ENCODE results near the gene POP5.

Gene POP5

GRCh38 chr12:120540445-120540844 lies 40.8 kb downstream of the POP5 start:
- FAIRE-seq (no peak), DNase-seq (ENCODE audit: insufficient read length, low spot score) (no peak)
- no peak for TF ChIP-seq CTCF (IDR thresholded peaks at IDR 0.05; ENCODE audit: insufficient read depth, missing control alignments)

GRCh38 chr12:120539303-120539702 lies 41.9 kb downstream of the POP5 start:
- DNase-seq (ENCODE audit: insufficient read length, low spot score) (no peak), FAIRE-seq (no peak)
- TF ChIP-seq CTCF (IDR thresholded peaks at IDR 0.05; ENCODE audit: insufficient read depth, missing control alignments) = no peak

GRCh38 chr12:120538281-120539156 lies 42.7 kb downstream of the POP5 start:
- no peak for TF ChIP-seq CTCF (IDR thresholded peaks at IDR 0.05; ENCODE audit: insufficient read depth, missing control alignments)
- DNase-seq (ENCODE audit: insufficient read length, low spot score) = no peak
- FAIRE-seq = no peak

GRCh38 chr12:120537856-120538220 lies 43.4 kb downstream of the POP5 start:
- DNase-seq (ENCODE audit: insufficient read length, low spot score) = no peak
- no peak for FAIRE-seq
- no peak for TF ChIP-seq CTCF (IDR thresholded peaks at IDR 0.05; ENCODE audit: insufficient read depth, missing control alignments)

DNA sequence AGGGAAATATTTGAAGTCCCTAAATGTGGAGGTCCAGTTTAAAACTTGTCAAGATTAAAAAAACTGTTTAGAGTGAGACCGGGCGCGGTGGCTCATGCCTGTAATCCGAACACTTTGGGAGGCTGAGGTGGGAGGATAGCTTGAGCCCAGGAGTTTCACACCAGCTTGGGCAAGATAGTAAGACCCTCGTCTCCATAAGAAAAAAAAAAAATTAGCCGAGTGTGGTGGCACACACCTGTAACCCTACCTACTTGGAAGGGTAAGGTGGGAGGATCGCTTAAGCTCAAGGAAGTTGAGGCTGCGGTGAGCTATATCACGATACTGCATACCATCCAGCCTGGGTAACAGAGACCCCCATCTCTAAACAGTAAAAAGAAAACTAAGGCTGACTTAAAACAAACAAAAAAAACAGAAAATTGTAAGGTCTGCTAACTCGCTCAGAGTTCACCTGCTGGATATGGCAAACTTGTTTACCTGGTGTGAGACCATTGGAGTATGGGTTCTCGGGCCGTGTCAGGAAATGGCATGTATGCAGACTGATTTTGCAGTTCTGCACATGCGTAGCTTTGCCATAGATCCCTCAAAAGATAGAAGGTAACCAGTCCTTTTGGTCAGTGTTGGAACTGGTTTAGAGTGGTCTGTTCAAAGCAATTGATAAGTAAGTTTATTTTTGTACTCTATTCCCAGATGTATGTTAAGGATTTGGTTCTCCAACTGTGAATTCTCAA lies 45.0 kb downstream of the POP5 start:
- no peak for DNase-seq (ENCODE audit: insufficient read length, low spot score)
- TF ChIP-seq CTCF (IDR thresholded peaks at IDR 0.05; ENCODE audit: insufficient read depth, missing control alignments) = no peak
- FAIRE-seq = no peak

GRCh38 chr12:120534703-120535655 lies 46.2 kb downstream of the POP5 start:
- no peak for DNase-seq (ENCODE audit: insufficient read length, low spot score)
- no peak for TF ChIP-seq CTCF (IDR thresholded peaks at IDR 0.05; ENCODE audit: insufficient read depth, missing control alignments)
- FAIRE-seq = no peak

Data from D721Med (cell line).